Retinal pigment epithelial cell (primary cell): Measurements from ENCODE around the gene CYP2R1.
A peak's percentile ranks its signal among the peaks of the same experiment; 100 is the strongest.

ENCODE experiments used
- DNase-seq: peaks from one replicate; pipeline ENCODE4 v3.0.0-alpha.2; 2010; ENCODE audit warnings: low read depth
- H3K4me3 ChIP-seq: 2 replicates; pipeline ENCODE4 v1.5.1; 2011; ENCODE audit warnings: mild to moderate bottlenecking, low read length, control low read depth, moderate library complexity
- TF ChIP-seq, protein P1 (sequence below): conservative IDR thresholded peaks from 2 replicates; pipeline ENCODE4 v1.5.1; 2011; ENCODE audit warnings: low read depth, low read length, control low read depth, inconsistent platforms

Gene CYP2R1

DNA sequence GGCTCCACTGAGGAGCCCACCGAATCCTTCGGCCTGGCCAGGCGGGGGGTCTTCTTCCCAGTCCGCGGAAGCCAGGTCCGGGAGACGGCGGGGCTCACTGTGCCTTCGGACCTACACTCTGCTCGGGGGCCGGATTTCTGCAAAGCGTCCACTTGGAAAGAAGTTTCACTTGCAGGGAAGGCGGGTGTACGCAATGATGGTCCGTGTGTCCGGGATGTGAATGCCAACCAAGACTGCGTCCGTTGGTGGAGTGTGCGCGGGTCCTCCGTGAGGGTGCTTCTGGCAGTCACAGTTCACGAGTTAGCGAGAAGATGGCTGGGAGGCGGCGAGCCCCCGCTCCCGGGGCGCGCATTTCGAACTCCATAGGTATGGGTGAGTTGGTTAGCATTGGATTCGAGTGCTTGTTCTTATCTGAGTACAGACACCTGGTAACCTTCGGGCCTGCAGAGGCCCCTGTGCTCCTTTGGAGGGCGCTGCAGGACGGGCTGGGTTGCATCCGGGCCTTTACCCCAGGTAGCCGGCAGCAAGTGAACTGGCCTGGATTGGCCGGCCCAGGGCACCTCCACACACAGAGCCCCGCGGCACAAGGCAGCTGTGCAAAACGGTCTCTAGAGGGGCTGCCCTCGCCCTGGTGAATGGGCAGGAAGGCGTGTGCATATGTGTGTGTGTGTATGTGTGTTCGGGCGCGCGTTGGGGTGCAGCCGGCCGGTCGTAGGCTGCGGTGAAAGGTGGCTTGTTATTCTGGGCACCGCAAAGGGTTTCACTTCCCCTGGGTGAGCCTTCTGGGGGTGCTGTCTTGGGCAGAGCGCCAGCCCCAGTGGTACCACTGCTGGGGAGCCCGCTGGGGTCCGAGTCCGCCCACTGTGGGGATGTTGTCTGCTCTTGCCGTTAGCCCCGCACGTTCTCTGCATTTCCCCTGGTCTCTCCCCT lies 13.3 kb upstream of the CYP2R1 start:
- TF ChIP-seq, protein P1, sequence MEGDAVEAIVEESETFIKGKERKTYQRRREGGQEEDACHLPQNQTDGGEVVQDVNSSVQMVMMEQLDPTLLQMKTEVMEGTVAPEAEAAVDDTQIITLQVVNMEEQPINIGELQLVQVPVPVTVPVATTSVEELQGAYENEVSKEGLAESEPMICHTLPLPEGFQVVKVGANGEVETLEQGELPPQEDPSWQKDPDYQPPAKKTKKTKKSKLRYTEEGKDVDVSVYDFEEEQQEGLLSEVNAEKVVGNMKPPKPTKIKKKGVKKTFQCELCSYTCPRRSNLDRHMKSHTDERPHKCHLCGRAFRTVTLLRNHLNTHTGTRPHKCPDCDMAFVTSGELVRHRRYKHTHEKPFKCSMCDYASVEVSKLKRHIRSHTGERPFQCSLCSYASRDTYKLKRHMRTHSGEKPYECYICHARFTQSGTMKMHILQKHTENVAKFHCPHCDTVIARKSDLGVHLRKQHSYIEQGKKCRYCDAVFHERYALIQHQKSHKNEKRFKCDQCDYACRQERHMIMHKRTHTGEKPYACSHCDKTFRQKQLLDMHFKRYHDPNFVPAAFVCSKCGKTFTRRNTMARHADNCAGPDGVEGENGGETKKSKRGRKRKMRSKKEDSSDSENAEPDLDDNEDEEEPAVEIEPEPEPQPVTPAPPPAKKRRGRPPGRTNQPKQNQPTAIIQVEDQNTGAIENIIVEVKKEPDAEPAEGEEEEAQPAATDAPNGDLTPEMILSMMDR, result peak; percentile 78
- no peak for DNase-seq
- peak overlapping the region; percentile 62 for H3K4me3 ChIP-seq

DNA sequence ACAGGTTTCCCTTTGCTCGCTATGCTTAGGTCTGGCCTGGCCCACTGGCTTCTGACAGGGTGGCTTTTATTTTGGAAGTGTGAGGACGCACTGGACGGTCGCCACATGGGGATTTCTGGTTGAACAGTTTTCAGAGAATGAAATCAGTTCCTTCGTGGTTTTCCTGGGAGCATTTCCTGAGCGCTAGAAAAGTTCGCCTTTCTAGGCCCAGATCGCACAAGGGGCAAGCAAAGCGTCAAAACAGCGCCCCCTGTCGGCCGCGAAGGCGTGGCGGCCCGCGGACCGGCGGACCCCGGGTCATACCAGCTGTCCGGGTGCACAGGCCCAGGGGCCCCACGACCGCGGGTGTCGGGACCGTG lies 12.7 kb upstream of the CYP2R1 start:
- DNase-seq, result no peak
- TF ChIP-seq, protein P1, result peak; percentile 86
- peak overlapping the region; percentile 62 for H3K4me3 ChIP-seq

DNA sequence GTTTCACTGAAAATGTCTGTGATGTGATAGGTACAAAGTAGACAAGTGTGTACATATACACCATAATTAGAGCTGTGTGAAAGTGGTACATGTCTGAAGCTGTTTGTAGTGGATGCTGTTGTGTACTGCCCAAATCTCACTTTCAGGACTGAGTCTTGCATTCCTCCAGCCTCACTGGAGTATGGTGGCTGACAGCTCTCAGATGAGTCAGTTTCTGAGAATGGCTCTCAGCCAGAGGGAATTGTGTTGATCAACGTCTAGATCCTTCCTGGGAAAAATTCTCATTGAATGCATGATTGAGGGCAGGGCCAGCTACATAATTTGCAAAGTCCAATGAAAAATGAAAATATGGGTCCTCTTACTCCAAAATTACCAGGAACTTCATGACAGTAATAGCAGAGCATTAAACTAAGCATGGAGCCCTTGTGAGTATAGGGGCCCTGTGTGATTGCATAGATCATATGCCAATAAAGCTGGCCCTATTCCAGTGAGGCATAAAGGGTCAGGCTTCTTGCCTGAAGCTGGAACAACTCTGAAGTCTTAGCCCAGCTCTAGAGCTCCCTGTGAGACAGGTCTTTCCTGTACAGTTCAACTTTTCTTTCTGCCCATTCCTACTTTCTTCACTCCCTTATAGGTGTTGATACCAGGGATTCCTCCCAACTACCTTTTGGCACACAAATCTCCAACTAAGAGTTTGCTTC lies 10.8 kb upstream of the CYP2R1 start:
- DNase-seq, result peak; percentile 69
- TF ChIP-seq, protein P1, result no peak
- H3K4me3 ChIP-seq, result no peak overlapping the region

DNA sequence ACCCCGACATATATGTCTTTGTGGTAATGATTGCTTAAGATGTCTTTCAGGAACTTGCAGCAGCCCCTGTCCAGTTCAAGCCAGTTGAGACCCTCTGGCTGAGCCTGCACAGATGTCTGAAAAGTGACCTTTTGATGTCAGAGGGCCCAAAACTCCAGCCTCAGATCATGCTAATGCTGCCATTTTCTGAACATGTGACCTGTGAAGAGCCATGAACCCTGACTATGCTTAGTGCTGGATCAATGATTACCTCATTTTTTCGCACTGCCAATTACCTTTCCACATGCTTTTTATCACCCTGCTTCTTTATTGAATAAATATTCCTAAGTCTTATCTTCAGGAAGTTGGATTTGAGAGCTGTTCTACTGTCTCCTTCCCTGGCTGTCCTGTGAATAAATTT lies 6.9 kb upstream of the CYP2R1 start:
- TF ChIP-seq, protein P1, result no peak
- H3K4me3 ChIP-seq, result no peak overlapping the region
- no peak for DNase-seq

DNA sequence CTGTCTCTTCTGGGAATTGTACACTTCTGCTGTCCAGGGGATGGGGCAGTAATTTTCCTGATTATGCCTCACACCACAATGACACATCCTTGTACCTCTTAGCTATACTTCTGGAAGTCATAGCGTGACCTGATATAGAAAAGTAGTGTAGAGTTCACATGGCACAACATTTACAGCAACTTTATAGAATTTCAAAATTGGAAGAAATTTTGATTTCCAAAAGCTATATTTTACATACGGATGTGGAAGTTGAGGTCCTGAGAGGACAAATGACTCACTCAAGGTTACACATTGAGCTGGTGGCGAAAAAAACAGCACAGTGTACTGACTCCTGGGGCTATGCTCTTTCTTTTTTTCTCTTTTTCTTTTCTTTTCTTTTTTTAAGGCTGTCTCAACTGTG lies 6.3 kb upstream of the CYP2R1 start:
- DNase-seq, result no peak
- TF ChIP-seq, protein P1, result no peak
- H3K4me3 ChIP-seq, result no peak overlapping the region

DNA sequence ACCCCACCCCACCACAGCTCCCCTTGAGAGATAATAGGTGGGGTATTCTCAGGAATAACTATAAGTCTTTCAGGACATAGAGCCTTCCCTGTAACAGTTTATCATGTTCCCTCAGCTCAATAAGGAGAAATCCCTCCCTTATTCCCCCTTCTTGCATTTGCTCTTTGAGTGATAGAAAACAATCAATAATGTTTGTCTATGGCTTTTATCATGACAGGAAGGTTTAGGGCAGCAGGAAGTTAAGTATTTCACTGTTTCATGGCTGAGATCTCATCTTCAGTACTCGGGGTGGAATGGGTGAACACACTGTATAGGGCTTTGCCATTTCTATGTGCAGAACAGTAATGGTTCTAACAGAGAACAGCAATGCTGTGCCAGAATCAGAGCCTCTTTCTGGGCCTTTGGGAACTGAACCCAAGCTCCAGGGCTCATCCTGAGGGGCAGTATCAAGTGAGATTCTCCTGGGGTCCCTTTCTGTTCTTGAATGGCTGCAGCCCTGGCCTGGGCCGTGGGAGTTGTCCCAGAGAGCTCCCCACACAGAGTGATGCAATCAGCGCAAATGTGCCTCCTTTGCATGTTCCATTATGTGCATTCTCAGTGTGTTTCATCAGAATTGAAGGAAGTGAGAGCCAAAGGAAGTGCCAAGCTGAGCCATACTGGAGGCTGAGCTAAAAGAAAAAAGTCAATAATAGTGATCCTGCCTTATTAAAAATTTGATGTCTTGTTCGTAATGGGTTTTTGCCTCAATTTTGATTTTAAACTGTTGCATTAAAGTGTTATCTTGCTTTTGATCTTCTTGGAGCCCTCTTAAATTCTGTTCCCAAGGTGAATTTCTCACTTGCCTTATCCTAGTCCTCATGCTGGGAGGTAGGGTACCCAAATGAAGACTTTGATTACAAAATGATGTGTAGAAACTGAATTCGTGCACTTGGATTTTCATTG lies 2.9 kb upstream of the CYP2R1 start:
- DNase-seq, result no peak

More for the DNA sequence above, 2.9 kb upstream of the CYP2R1 start:
- H3K4me3 ChIP-seq, result no peak overlapping the region
- TF ChIP-seq, protein P1, result no peak
